Panc1 (cell line): ENCODE results near the gene ASPSCR1. TPM values are rescaled to one million over a fixed set of nuclear protein-coding genes. Genes with fewer than 3 reads are reported as not detected.

ENCODE experiments used
- ATAC-seq: fragments of 200-7000 bp; cut with Tn5 transposase; 2 replicates; pipeline ENCODE4 v1.9.1; 2020; ENCODE audit warnings: mild to moderate bottlenecking, moderate library complexity
- BruUV-seq: library from RNA; stranded (reverse); fragments of 400-500 nt; replicated peaks from 2 replicates; lab custom pipeline; 2021; lab: Mats Ljungman, UMichigan
- CTCF ChIA-PET: fragments of 300-600 bp; sonication (Branson Sonifier 250); formaldehyde crosslinking; loops from one replicate; lab custom pipeline; 2022; ENCODE audit warnings: antibody characterized with exemption; lab: Charles Lee
- POLR2A ChIA-PET: fragments of 300-600 bp; sonication (Branson Sonifier 250); formaldehyde crosslinking; loops from one replicate; lab custom pipeline; 2022; ENCODE audit warnings: antibody characterized with exemption; lab: Charles Lee
- DNase-seq: peaks from one replicate; pipeline ENCODE4 v3.0.0-alpha.2; 2010; ENCODE audit warnings: low read depth, low spot score
- H3K27ac ChIP-seq: 2 replicates; pipeline ENCODE4 v1.5.1; 2011; ENCODE audit warnings: mild to moderate bottlenecking, low read length, inconsistent platforms
- H3K27me3 ChIP-seq: fragments of 200-500 bp; sonication (Bioruptor generic); 2 replicates; pipeline ENCODE4 v1.6.0; 2014; ENCODE audit warnings: low read length, inconsistent platforms; ENCODE audit not compliant: control insufficient read depth, insufficient read depth
- H3K36me3 ChIP-seq: fragments of 200-500 bp; sonication (Bioruptor generic); 2 replicates; pipeline ENCODE4 v1.5.1; 2014; ENCODE audit warnings: inconsistent platforms, mild to moderate bottlenecking, low read length, moderate library complexity; ENCODE audit not compliant: control insufficient read depth, insufficient read depth
- H3K4me1 ChIP-seq: 2 replicates; pipeline ENCODE4 v1.5.1; 2011; ENCODE audit warnings: inconsistent platforms, mild to moderate bottlenecking, low read length, moderate library complexity; ENCODE audit not compliant: control insufficient read depth, insufficient read depth
- H3K4me3 ChIP-seq, 2 experiments: 2 replicates each; pipeline ENCODE4 v1.5.1; 2011 to 2012; ENCODE audit warnings: low read depth in 2 of 2, low read length in 2 of 2, mild to moderate bottlenecking in 2 of 2, inconsistent platforms in 1 of 2, moderate library complexity in 1 of 2
- H3K9me3 ChIP-seq: fragments of 200-500 bp; sonication (Bioruptor generic); 2 replicates; pipeline ENCODE4 v1.5.1; 2014; ENCODE audit warnings: low read depth, mild to moderate bottlenecking, inconsistent platforms, low read length, moderate library complexity; ENCODE audit not compliant: control insufficient read depth, insufficient read depth
- POLR2AphosphoS5 ChIP-seq: IDR thresholded peaks from 2 replicates; pipeline ENCODE4 v1.6.1; 2012; ENCODE audit warnings: mild to moderate bottlenecking, low read depth, low read length, moderate library complexity
- SIN3A ChIP-seq: IDR thresholded peaks from 2 replicates; pipeline ENCODE4 v1.6.1; 2012; ENCODE audit warnings: low read depth, mild to moderate bottlenecking, low read length, moderate library complexity, borderline replicate concordance; ENCODE audit not compliant: insufficient read depth
- TCF7L2 ChIP-seq: IDR thresholded peaks from 2 replicates; pipeline ENCODE4 v1.6.1; 2011; ENCODE audit warnings: mild to moderate bottlenecking, low read depth, low read length, inconsistent platforms
- in situ Hi-C: cut with HindIII; loops from 2 replicates; pipeline ENCODE4 v1.10.0; 2016; ENCODE audit warnings: low sequenced_read_pairs, low pct_unique_long_range_greater_than_20kb
- intact Hi-C: fragments of 100-400 bp; cut with micrococcal nuclease; formaldehyde crosslinking; loops from one replicate; pipeline ENCODE4 v1.10.0; 2022; ENCODE audit not compliant: unreplicated experiment
- total RNA-seq: library from RNA; stranded (reverse); gene quantifications from one replicate; pipeline ENCODE4 v1.2.1, GENCODE V29; 2021; ENCODE audit not compliant: unreplicated experiment
- TF ChIP-seq, protein P1 (sequence below): fragments of 450-650 bp; IDR thresholded peaks from 2 replicates; pipeline ENCODE4 v1.5.1; 2017; ENCODE audit warnings: mild to moderate bottlenecking
- TF ChIP-seq, protein P2 (sequence below), 2 experiments: IDR thresholded peaks; 2 replicates each; pipeline ENCODE4 v1.6.1; 2011 to 2012; ENCODE audit warnings: low read depth in 2 of 2, control low read depth in 1 of 2, low read length in 1 of 2, mild to moderate bottlenecking in 1 of 2, moderate library complexity in 1 of 2; ENCODE audit not compliant: insufficient read depth in 1 of 2

Gene ASPSCR1
- total RNA-seq, 1 experiment from 2014 or later = 64.7 TPM

DNA sequence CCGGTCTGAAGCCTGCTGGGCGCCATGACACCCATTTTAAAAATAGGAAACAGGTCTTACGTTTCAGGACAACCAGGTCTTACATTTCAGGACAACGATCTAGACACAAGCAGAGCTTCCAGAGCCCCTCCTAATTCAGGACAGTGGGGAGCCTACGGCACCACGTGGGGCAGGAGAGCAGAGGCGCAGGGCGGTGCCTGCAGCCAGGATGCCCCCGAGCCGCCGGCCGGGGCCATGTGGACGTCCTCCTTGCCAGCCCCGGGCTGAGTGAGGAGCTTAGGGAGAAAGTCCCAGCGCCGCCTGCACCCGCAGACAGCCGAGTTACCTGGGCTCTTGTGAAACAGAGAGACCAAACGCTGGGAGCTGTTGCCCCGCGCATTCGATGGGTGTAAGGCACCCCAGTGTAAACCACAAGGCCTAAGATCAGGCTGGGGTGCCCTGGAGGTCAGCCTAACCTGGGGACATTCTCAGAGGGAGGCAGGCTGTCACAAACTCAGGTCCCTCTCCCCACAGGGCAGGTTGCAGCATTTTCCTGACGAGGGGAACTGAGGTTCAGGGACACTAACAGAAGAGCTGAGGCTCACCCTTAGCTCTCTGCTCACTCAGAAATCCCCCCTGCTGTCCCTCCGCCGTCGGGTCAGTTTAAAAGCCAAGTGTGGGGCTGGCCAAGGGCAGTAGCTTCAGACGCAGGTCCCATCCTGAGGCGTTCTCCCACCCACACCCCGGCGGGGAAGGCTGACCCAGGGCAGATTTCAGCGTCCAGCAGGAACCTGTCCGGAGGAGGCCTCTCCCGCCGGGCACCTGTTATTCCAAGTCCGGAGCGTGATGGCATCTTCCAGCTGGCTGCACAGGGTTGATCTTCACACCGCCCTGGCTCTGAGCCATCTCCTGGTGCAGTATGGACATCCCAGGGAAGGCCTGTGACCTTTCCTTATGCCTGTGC is 14.7 kb upstream of the ASPSCR1 start:
- ATAC-seq (no peak), DNase-seq (no peak)
- intact Hi-C loops (loop anchor here (2.0 kb wide), 1 partner anchor 58 kb away; no protein-coding TSS in a partner anchor), in situ Hi-C loops (no loop called here)
- Histone ChIP-seq H3K27ac (no peak overlapping the region), H3K27me3 (no peaks in the 10 kb centered on the region; the same call in 1 of the 2 replicates), H3K4me3 (no peak overlapping the region), H3K36me3 (peaks cover 5% of the 10 kb centered on the region; the same call in 1 of the 2 replicates), H3K9me3 (no peaks in the 10 kb centered on the region), H3K4me1 (peaks cover 11% of the 10 kb centered on the region)
- TF ChIP-seq POLR2AphosphoS5 = no peak
- TF ChIP-seq SIN3A = no peak
- no peak for TF ChIP-seq TCF7L2
- TF ChIP-seq, protein P1, sequence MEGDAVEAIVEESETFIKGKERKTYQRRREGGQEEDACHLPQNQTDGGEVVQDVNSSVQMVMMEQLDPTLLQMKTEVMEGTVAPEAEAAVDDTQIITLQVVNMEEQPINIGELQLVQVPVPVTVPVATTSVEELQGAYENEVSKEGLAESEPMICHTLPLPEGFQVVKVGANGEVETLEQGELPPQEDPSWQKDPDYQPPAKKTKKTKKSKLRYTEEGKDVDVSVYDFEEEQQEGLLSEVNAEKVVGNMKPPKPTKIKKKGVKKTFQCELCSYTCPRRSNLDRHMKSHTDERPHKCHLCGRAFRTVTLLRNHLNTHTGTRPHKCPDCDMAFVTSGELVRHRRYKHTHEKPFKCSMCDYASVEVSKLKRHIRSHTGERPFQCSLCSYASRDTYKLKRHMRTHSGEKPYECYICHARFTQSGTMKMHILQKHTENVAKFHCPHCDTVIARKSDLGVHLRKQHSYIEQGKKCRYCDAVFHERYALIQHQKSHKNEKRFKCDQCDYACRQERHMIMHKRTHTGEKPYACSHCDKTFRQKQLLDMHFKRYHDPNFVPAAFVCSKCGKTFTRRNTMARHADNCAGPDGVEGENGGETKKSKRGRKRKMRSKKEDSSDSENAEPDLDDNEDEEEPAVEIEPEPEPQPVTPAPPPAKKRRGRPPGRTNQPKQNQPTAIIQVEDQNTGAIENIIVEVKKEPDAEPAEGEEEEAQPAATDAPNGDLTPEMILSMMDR = no peak
- TF ChIP-seq, protein P2, sequence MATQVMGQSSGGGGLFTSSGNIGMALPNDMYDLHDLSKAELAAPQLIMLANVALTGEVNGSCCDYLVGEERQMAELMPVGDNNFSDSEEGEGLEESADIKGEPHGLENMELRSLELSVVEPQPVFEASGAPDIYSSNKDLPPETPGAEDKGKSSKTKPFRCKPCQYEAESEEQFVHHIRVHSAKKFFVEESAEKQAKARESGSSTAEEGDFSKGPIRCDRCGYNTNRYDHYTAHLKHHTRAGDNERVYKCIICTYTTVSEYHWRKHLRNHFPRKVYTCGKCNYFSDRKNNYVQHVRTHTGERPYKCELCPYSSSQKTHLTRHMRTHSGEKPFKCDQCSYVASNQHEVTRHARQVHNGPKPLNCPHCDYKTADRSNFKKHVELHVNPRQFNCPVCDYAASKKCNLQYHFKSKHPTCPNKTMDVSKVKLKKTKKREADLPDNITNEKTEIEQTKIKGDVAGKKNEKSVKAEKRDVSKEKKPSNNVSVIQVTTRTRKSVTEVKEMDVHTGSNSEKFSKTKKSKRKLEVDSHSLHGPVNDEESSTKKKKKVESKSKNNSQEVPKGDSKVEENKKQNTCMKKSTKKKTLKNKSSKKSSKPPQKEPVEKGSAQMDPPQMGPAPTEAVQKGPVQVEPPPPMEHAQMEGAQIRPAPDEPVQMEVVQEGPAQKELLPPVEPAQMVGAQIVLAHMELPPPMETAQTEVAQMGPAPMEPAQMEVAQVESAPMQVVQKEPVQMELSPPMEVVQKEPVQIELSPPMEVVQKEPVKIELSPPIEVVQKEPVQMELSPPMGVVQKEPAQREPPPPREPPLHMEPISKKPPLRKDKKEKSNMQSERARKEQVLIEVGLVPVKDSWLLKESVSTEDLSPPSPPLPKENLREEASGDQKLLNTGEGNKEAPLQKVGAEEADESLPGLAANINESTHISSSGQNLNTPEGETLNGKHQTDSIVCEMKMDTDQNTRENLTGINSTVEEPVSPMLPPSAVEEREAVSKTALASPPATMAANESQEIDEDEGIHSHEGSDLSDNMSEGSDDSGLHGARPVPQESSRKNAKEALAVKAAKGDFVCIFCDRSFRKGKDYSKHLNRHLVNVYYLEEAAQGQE (IDR thresholded peaks at IDR 0.05; ENCODE audit: insufficient read depth in 1 of 2, low read depth in 2 of 2, low read length in 1 of 2) = no peak
- ChIA-PET CTCF (interaction anchor here (4.4 kb wide), 1 partner anchor 58 kb away, joined by 37 read pairs; the partner anchor contains the start of genes CENPX and LRRC45), POLR2A (no interaction called here)
- no TSS peak for BruUV-seq

DNA sequence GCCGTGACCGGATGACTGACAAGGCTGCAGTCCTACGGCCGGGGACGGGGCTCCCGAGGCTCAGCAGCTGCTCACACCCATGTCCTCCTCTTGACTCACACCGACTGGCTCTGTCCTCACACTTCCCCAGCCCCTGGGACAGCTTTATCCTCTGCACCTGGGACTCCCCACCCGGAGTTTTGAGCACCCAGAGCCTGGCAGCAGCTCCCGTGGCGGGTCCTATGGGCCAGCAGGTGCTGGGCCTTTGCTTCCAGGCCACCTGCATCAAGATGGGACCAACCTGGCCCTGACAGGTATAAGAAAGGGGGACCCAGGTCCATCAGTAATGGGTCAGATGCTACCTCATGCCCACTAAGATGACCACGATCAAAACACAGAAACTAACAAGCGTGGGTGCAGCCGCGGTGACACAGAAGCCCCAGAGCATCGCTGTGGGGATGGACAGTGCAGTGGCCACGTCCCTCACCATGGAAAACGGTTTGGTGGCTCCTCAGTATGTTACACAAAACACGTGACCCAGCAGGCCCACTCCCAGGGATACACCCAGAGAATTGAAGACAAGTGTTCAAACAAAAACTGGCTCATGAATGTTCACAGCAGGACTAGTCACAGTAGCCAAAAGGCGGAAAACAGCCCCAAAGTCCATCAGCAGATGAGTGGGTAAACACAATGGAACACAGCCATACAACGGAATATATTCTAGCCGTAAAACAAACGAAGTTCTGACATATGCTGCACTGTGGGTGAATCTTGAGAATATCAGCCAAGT is 13.2 kb upstream of the ASPSCR1 start:
- ChIA-PET POLR2A (no interaction called here), CTCF (interaction anchor here (0.7 kb wide), 1 partner anchor 283 kb away, joined by 5 read pairs; no protein-coding TSS in a partner anchor)
- in situ Hi-C loops = no loop called here

More for the DNA sequence above, 13.2 kb upstream of the ASPSCR1 start:
- Histone ChIP-seq H3K4me3 (no peak overlapping the region), H3K9me3 (no peaks in the 10 kb centered on the region), H3K27me3 (no peaks in the 10 kb centered on the region; the same call in 1 of the 2 replicates), H3K4me1 (peaks cover 5% of the 10 kb centered on the region; the same call in 1 of the 2 replicates), H3K36me3 (peaks cover 5% of the 10 kb centered on the region; the same call in 1 of the 2 replicates), H3K27ac (no peak overlapping the region)
- intact Hi-C loops = no loop called here
- DNase-seq (no peak), ATAC-seq (no peak)
- TF ChIP-seq, protein P2 (IDR thresholded peaks at IDR 0.05; ENCODE audit: insufficient read depth in 1 of 2, low read depth in 2 of 2, low read length in 1 of 2) = no peak
- TF ChIP-seq POLR2AphosphoS5 (no peak), TCF7L2 (no peak), SIN3A (no peak)
- TF ChIP-seq, protein P1 = no peak
- no TSS peak for BruUV-seq
